Gastroesophageal sphincter (tissue), 3 donors: ENCODE results near the gene ZBTB25.

ENCODE experiments used
- EP300 ChIP-seq: sonication (generic); formaldehyde crosslinking; IDR thresholded peaks from one replicate; pipeline ENCODE4 v1.6.1; 2017; ENCODE audit warnings: antibody characterized with exemption, mild to moderate bottlenecking
- POLR2A ChIP-seq, 2 donors: fragments of 450-650 bp; IDR thresholded peaks; one replicate each; pipeline ENCODE4 v1.6.1; 2017; ENCODE audit warnings: antibody characterized with exemption in 2 of 2, mild to moderate bottlenecking in 2 of 2, moderate library complexity in 1 of 2
- POLR2AphosphoS5 ChIP-seq: sonication (generic); formaldehyde crosslinking; IDR thresholded peaks from one replicate; pipeline ENCODE4 v1.6.1; 2017; ENCODE audit warnings: antibody characterized with exemption
- TF ChIP-seq, protein P1 (sequence below), 4 experiments: fragments of 200-600 bp in 2 of 4; fragments of 450-650 bp in 2 of 4; sonication (generic) in 1 of 4; IDR thresholded peaks; one replicate each; pipeline ENCODE4 v1.5.1; 2017 to 2019; ENCODE audit warnings: antibody characterized with exemption in 4 of 4, mild to moderate bottlenecking in 2 of 4, moderate library complexity in 2 of 4

DNA sequence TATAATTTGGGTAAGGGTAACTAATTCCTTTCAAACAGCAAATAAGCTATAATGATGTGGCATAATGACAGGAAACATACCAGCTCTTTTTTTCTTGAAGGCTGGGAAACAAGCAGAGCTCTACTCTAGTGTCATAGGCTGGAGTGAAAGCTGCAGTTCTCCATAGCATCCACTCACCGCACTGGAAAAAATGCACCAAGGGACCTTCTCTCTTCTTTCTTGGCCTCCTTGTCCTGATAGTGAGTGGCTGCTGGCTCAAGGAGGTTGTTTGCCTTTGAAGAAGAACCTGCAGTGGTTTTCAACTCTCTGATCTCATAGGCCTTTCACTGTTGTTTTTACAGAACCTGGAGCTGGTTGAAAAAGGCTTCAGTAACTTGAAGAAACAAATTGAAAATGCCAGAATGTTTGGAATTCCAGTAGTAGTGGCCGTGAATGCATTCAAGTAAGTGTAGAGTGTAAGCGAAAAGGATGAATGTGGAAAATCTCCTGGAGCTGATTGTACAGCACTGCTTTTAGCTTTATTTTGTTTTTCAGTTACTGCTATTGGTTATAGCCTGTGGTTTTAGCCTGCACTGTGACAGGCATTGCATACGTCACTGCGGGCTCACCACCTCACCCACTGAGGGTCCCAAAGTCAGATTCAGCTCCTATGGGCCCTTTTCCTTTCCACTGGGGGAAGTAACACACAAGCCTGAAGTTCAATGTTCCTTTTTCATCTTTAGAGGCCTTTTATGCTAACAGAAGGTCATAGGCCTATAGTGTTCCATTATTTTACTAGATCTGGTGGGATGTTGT, 55.6 kb downstream of the ZBTB25 start:
- TF ChIP-seq EP300 (no peak), POLR2A (IDR thresholded peaks at IDR 0.05) (no peak), POLR2AphosphoS5 (no peak)
- TF ChIP-seq, protein P1, sequence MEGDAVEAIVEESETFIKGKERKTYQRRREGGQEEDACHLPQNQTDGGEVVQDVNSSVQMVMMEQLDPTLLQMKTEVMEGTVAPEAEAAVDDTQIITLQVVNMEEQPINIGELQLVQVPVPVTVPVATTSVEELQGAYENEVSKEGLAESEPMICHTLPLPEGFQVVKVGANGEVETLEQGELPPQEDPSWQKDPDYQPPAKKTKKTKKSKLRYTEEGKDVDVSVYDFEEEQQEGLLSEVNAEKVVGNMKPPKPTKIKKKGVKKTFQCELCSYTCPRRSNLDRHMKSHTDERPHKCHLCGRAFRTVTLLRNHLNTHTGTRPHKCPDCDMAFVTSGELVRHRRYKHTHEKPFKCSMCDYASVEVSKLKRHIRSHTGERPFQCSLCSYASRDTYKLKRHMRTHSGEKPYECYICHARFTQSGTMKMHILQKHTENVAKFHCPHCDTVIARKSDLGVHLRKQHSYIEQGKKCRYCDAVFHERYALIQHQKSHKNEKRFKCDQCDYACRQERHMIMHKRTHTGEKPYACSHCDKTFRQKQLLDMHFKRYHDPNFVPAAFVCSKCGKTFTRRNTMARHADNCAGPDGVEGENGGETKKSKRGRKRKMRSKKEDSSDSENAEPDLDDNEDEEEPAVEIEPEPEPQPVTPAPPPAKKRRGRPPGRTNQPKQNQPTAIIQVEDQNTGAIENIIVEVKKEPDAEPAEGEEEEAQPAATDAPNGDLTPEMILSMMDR (IDR thresholded peaks at IDR 0.05), result no peak
